ENCODE results near the gene PPP1R26.

The PPP1R26 gene

GRCh38 chr9:135463140-135463539 is 16.4 kb upstream of the PPP1R26 start:
- no peak for DNase-seq (ENCODE audit: low read depth in 2 of 3, low spot score in 1 of 3)

DNA sequence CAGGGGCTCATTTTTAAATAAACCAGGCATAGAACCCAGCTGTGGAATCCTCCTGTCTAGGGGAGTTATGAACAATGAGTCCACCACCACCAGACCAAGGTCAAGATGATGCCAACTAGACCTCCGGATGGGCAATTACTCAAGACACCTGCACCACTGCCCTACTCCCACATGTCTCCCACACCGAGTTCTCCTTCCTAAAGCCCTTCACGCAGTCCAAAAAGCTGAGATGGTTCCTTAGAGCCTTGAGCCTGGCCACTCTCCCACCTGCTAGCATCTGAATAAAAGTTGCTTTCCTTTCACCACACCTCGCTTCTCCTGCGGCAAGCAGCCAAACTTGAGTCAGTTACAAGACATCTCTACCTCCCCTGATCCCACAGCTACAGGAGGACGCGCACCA is 15.4 kb upstream of the PPP1R26 start:
- DNase-seq (ENCODE audit: low read depth in 2 of 3, low spot score in 1 of 3), result no peak

DNA sequence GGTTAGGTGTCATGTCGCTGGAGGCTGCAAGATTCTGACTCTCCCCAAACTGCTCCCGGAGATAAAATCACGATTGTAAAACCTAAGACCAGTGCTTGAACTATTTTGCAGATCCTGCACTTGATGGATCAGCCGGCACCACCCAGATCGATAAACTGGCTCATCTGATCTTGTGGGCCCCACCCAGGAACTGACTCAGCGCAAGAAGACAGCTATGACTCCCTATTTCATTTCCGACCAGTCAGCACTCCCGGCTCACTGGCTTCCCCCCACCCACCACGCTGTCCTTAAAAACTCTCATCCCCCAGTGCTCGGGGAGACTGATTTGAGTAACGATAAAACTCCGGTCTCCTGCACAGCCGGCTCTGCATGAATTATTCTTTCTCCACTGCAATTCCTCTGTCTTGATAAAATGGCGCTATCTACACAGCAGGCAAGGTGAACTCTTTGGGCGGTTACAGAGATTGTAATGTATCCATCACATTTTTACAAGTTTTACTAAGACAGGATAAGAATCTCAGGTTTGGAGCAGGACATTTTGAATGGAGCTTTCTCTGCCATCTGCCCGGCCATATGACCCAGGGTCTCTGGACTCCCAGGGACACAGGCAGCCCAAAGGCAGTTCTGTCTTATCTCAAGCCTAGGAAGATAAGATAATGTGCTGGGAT is 10.6 kb upstream of the PPP1R26 start:
- DNase-seq (ENCODE audit: low read depth in 2 of 3, low spot score in 1 of 3), result peak; percentile 37 to 56 (median 55)

GRCh38 chr9:135471791-135472640 is 7.6 kb upstream of the PPP1R26 start:
- no peak for DNase-seq (ENCODE audit: low read depth in 2 of 3, low spot score in 1 of 3)

GRCh38 chr9:135473972-135474543 is 5.5 kb upstream of the PPP1R26 start:
- DNase-seq (ENCODE audit: low read depth in 2 of 3, low spot score in 1 of 3), result no peak

DNA sequence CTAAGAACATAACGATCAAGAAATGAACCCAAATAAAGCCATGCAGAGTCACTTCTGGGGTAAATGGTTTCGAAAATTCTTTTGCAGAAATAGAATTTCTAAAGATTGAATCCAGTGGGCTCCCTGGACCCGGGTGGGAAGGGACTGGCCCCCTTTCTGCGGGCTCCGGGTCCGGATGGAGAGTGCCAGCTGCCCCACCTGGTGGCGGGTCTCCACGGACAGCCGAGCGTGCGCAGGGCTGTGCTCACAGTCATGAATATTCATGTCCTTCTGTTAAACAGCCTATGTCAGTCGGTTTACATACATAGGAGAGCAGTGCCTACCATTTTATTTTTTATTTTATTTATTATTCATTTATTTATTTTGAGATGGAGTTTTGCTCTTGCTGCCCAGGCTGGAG is 4.7 kb upstream of the PPP1R26 start:
- peak in 1 of 3 donors; percentile 16 for DNase-seq (ENCODE audit: low read depth in 2 of 3, low spot score in 1 of 3)

DNA sequence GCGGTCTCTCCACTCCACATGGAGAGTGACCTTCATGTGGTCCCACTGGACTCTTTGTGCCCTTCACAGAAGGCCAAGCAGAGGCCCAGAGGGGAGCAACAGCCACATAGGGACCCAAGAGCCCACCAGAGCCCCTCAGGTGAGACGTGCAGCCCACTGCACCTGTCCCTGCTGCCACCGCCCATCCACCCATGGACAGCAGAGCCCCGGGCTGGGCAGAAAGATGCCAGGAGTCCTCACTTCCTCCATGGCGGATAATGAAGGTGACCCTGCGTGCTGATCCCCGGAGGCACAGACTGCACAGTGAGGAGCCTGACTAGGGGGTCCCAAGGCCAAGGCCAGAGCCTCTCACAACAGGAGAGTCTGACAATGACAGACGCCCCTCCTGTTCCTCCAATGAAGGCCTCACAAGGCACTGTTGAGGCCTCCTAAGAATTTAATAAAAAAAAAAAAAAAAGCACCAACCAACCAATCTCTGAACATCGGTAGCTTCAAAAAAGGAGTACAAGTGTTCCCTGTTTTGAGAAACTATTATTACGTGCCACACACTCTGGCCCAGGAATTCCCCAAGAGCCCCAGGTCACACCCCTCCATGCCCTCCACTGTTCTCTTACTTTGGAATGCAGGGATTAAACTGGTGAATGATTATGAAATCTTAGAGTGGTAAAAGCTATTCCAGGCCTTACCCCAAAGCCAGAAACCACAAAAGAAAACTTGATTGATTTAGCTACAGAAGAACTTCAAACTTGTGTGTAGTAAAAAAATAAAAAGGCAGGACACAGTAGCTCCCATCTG is 2.8 kb upstream of the PPP1R26 start:
- DNase-seq (ENCODE audit: low read depth in 2 of 3, low spot score in 1 of 3), result no peak

DNA sequence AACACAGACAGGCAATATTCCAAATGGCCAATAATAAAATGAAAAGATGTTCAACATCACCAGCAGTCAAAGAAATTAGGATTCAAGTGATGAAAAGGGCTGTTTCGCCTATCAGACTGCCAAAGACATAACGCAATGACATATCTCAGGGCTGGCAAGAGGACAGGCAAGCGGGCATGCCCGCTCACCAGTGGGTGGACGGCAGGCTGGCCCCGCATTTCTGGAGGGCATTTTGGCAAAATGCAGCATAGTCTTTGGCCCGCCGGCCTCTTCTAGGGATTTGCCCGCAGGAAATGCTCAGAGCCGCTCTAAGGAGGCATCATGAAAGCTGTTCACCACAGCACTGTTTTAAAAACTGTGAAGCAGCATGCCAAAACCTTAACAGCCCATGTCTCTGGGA is 1.4 kb upstream of the PPP1R26 start:
- no peak for DNase-seq (ENCODE audit: low read depth in 2 of 3, low spot score in 1 of 3)

DNA sequence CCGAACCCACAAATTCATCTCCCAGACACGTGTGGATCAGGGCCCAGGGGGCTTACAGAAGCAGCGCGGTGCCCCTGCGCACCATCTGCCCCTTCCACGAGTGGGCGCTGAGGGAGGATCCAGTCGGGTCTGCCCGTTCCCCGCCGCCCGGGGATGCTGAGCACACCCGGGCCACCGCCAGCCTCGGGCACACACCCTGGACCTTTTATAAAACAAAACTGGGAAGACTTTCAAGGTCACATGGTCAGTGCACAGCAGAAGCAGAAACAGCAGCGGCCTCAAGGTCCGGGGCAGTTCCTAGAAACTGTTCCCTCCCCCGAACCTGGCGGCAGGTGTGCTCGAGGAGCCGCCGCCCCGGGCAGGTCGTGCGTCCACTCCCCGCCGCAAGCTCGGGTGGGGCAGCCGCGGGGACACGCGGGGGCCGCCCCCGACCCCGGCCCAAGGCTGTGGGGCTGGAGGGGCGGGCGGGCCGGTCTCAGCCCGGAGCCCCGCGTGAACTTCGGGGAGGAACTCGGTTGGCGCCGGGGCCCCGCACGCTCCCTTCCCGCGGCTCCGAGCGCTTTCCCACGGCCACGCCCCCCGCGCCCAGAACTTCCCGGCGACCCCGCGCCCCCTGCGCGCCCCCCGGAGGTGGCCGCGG is 633 bp upstream of the PPP1R26 start:
- no peak for DNase-seq (ENCODE audit: low read depth in 2 of 3, low spot score in 1 of 3)

DNA sequence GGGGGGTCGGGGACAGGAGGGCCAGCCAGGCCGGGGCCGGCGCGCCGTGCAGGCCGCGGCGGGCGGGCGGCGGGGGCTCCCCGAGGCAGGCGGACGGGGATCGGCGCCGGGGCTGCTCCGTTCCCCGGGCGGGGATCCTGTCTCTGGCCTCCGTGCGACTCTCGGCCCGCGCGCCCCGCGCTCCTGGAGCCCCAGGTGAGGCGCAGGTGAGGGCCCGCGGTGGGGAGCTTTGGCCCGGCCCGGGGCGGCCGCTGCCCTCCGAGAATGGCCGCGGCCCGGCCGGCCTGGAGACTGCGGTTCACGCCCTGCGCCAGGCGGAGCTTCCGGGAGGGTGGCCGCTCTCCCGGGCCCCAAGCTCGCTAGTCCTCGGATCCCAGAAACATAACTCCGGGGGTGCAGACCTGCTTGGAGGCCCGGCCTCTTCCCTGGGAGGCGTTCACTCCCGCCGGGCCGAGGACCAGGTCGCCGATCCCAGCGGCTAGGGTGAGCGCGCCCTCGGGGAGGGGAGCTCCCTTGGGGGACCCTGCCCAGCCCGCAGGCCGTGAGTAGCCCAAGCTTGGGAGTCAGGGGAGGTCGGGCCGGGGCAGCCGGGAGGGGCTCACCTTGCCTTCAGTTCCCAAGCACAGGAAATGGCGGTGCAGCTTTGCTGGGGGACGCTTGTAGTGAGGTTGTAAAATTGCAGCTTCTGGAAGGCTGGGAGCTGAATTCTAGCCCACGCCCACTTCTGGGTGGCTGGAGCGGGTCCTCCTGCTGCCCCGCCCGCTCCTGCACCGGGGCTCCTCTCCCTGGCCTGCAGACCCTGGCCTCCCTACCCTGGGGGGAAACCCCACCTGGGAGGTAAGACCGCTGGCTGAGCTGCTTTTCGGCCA is 723 bp downstream of the PPP1R26 start:
- no peak for DNase-seq (ENCODE audit: low read depth in 2 of 3, low spot score in 1 of 3)

- DNase-seq (ENCODE audit: low read depth in 2 of 3, low spot score in 1 of 3), result no peak
Measured at GRCh38 chr9:135480940-135481310, 1.3 kb downstream of the PPP1R26 start.

- DNase-seq (ENCODE audit: low read depth in 2 of 3, low spot score in 1 of 3), result no peak
Measured at GRCh38 chr9:135482015-135482754, 2.6 kb downstream of the PPP1R26 start.

DNA sequence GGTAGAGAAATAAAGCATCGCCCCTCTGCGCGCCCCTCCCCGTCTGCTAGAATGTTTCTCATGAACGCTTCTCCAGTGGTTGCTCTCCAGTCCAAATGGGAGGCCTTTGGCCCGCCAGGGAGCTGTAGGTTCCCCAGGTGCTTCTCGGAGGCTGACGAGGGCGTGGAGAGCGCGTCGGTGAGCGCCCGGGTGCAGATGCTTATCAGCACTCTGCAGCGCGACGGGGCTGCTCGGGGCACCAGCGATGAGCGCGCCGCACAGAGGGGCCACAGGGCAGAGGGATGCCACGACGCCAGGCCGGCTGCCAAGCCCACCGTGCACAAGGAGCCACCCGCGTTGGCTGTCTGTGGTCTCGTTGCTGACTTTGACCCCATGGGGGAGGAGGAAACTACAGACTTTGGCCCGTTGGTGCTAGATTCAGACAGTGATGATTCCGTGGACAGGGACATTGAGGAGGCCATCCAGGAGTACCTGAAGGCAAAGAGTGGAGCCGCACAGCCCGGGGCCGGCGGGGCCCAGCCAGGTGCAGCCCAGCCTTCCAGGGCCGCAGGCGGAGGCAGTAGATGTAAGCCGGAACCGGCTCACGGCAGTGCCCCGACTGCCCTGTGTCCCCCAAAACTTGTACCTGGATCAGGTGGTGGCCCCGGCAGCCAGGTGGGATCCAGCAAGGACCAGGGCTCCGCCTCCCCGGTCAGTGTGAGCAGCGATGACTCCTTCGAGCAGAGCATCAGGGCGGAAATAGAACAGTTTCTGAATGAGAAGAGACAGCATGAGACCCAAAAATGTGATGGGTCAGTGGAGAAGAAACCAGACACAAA is 5.1 kb downstream of the PPP1R26 start:
- DNase-seq (ENCODE audit: low read depth in 2 of 3, low spot score in 1 of 3), result no peak

DNA sequence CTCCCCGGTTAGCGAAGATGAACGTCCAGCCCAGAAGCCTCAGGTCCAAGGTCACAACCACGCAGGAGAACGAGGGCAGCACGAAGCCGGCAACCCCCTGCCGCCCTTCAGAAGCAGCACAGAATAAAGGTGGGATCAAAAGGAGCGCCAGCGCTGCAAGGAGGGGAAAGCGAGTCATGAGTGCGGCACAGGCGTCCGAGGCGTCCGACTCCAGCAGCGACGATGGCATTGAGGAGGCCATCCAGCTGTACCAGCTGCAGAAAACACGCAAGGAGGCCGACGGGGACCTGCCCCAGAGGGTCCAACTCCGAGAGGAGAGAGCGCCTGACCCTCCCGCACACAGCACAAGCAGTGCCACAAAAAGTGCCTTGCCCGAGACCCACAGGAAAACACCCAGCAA is 5.8 kb downstream of the PPP1R26 start:
- DNase-seq (ENCODE audit: low read depth in 2 of 3, low spot score in 1 of 3), result no peak

DNA sequence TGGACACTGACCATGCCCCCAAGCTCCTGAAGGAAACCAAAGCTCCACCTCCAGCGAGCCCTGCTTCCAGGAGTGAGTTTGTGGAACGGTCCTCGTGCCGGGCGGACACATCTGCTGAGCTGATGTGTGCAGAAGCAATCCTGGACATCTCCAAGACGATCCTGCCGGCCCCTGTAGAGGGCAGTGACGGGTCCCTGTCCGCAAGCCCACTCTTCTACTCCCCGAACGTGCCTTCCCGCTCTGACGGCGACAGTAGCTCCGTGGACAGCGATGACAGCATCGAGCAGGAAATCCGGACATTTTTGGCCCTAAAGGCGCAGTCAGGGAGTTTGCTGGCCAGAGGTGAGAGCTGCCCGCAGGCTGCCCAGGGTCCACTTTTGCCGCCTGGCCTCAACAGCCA is 6.2 kb downstream of the PPP1R26 start:
- DNase-seq (ENCODE audit: low read depth in 2 of 3, low spot score in 1 of 3), result no peak

- DNase-seq (ENCODE audit: low read depth in 2 of 3, low spot score in 1 of 3), result no peak
Measured at GRCh38 chr9:135486267-135487065, 6.9 kb downstream of the PPP1R26 start.

GRCh38 chr9:135487281-135488012 is 7.9 kb downstream of the PPP1R26 start:
- DNase-seq (ENCODE audit: low read depth in 2 of 3, low spot score in 1 of 3), result no peak
